C4-2B (cell line): Measurements from ENCODE around the gene TUBB1.

Experiments used
- H3K27ac ChIP-seq: fragments of 450-650 bp; 2 replicates; pipeline ENCODE4 v1.5.1; 2017
- CTCF ChIP-seq: fragments of 450-650 bp; conservative IDR thresholded peaks from 2 replicates; pipeline ENCODE4 v1.5.1; 2017; ENCODE audit warnings: mild to moderate bottlenecking
- ZFX ChIP-seq: fragments of 450-650 bp; IDR thresholded peaks from 2 replicates; pipeline ENCODE4 v1.6.1; 2017

TUBB1 gene

GRCh38 chr20:59037386-59037785 lies 18.2 kb downstream of the TUBB1 start:
- TF ChIP-seq CTCF (no peak), ZFX (no peak)
- no peak overlapping the region for H3K27ac ChIP-seq

GRCh38 chr20:59039233-59039632 lies 20.0 kb downstream of the TUBB1 start:
- H3K27ac ChIP-seq = no peak overlapping the region
- no peak for TF ChIP-seq ZFX
- TF ChIP-seq CTCF = no peak

- H3K27ac ChIP-seq = peak overlapping the region; percentile 93; the same call in 1 of the 2 replicates
- TF ChIP-seq CTCF = no peak
These were observed 21.4 kb downstream of the TUBB1 start for GRCh38 chr20:59040667-59041066.

GRCh38 chr20:59041487-59041886 lies 22.3 kb downstream of the TUBB1 start:
- peak overlapping the region; percentile 93 for H3K27ac ChIP-seq

GRCh38 chr20:59042151-59042795 lies 23.0 kb downstream of the TUBB1 start, which contains the start of gene PRELID3B:
TSS of gene PRELID3B (minus strand) at chr20:59042786. CDS start at chr20:59042730, 56 bp downstream.
- H3K27ac ChIP-seq = peak within 1 kb of the TSS; percentile 93
- no peak for TF ChIP-seq CTCF
- peak; percentile 97 for TF ChIP-seq ZFX

GRCh38 chr20:59042796-59043631 lies 23.8 kb downstream of the TUBB1 start:
- H3K27ac ChIP-seq = peak overlapping the region; percentile 93
- TF ChIP-seq ZFX = no peak
- TF ChIP-seq CTCF = no peak

- TF ChIP-seq CTCF = no peak
- no peak for TF ChIP-seq ZFX
These were observed 24.5 kb downstream of the TUBB1 start for GRCh38 chr20:59043698-59044097.

More at GRCh38 chr20:59043698-59044097, 24.5 kb downstream of the TUBB1 start:
- H3K27ac ChIP-seq = peak overlapping the region; percentile 93; the same call in 1 of the 2 replicates
